GM12878 (cell line): ENCODE measurements around the gene SLC12A1. TPM values are rescaled to one million over a fixed set of nuclear protein-coding genes. Genes with fewer than 3 reads are reported as not detected.

ENCODE experiments used
- ATAC-seq: fragments of 200-7000 bp; cut with Tn5 transposase; 3 replicates; pipeline ENCODE4 v1.9.1; 2020; ENCODE audit warnings: mild to moderate bottlenecking, moderate library complexity
- BruUV-seq: library from RNA; stranded (reverse); fragments of 400-500 nt; replicated peaks from 2 replicates; lab custom pipeline; 2021; lab: Mats Ljungman, UMichigan
- CTCF ChIA-PET: fragments of 300-600 bp; sonication (Branson Sonifier 250); formaldehyde crosslinking; extraction: SDS; loops from one replicate; lab custom pipeline; 2021; ENCODE audit warnings: inconsistent platforms; lab: Yijun Ruan, JAX
- POLR2A ChIA-PET: fragments of 350-600 bp; formaldehyde crosslinking; extraction: SDS; loops from one replicate; lab custom pipeline; 2021; ENCODE audit warnings: inconsistent platforms; lab: Charles Lee
- RAD21 ChIA-PET: fragments of 300-600 bp; sonication (Branson Sonifier 250); formaldehyde crosslinking; loops from one replicate; lab custom pipeline; 2023; ENCODE audit warnings: antibody characterized with exemption; ENCODE audit not compliant: unreplicated experiment; lab: Charles Lee
- SMC1A ChIA-PET: fragments of 300-600 bp; sonication (Branson Sonifier 250); formaldehyde crosslinking; loops from one replicate; lab custom pipeline; 2023; ENCODE audit not compliant: unreplicated experiment, uncharacterized antibody; lab: Charles Lee
- DNase-seq: peaks from one replicate; pipeline ENCODE4 v3.0.0-alpha.2; 2011; ENCODE audit warnings: low read depth, low spot score
- FAIRE-seq: peaks from 3 replicates; lab custom pipeline; 2011; peaks lifted over from hg19 to GRCh38; lab: Jason Lieb, UNC
- H2AFZ ChIP-seq: 2 replicates; pipeline ENCODE4 v1.6.0; 2011; ENCODE audit warnings: low read depth, low read length, control low read depth; ENCODE audit not compliant: control insufficient read depth
- H3K27ac ChIP-seq: 2 replicates; pipeline ENCODE4 v1.5.1; 2011; ENCODE audit warnings: control low read depth; ENCODE audit not compliant: control insufficient read depth, insufficient read depth
- H3K27me3 ChIP-seq, 2 experiments: replicated peaks in 1 of 2; 2 replicates each; pipeline versions ENCODE4 v1.6.0 to v1.6.1; 2011; ENCODE audit warnings: low read length in 1 of 2; ENCODE audit not compliant: control insufficient read depth in 2 of 2, insufficient read depth in 2 of 2
- H3K36me3 ChIP-seq, 2 experiments: 2 replicates each; pipeline ENCODE4 v1.5.1; 2011; ENCODE audit warnings: low read length in 1 of 2; ENCODE audit not compliant: control insufficient read depth in 2 of 2, insufficient read depth in 2 of 2
- H3K4me1 ChIP-seq: 2 replicates; pipeline ENCODE4 v1.6.1; 2011; ENCODE audit warnings: mild to moderate bottlenecking, low read length, moderate library complexity, mixed read lengths; ENCODE audit not compliant: control insufficient read depth, insufficient read depth
- H3K4me2 ChIP-seq: 2 replicates; pipeline ENCODE4 v1.6.0; 2011; ENCODE audit warnings: control low read depth; ENCODE audit not compliant: control insufficient read depth, insufficient read depth
- H3K4me3 ChIP-seq: fragments of 200-600 bp; sonication (generic); 2 replicates; pipeline ENCODE4 v1.5.1; 2016
- H3K79me2 ChIP-seq: 2 replicates; pipeline ENCODE4 v1.6.0; 2011; ENCODE audit warnings: low read length; ENCODE audit not compliant: control insufficient read depth, insufficient read depth
- H3K9ac ChIP-seq: 2 replicates; pipeline ENCODE4 v1.8.0; 2011; ENCODE audit warnings: low read length, control low read depth, mixed read lengths; ENCODE audit not compliant: control insufficient read depth, insufficient read depth
- H3K9me3 ChIP-seq: replicated peaks from 3 replicates; pipeline ENCODE4 v1.5.1; 2011; ENCODE audit warnings: mild to moderate bottlenecking, low read length; ENCODE audit not compliant: control insufficient read depth, insufficient read depth
- H4K20me1 ChIP-seq: 2 replicates; pipeline ENCODE4 v1.6.0; 2011; ENCODE audit not compliant: control insufficient read depth, insufficient read depth
- BACH1 ChIP-seq: fragments of 450-650 bp; IDR thresholded peaks from 2 replicates; pipeline ENCODE4 v1.6.1; 2017; ENCODE audit warnings: mild to moderate bottlenecking, borderline replicate concordance
- CREM ChIP-seq: IDR thresholded peaks from 2 replicates; pipeline ENCODE4 v1.6.1; 2014; ENCODE audit warnings: antibody characterized with exemption, low read depth
- DPF2 ChIP-seq: fragments of 450-650 bp; IDR thresholded peaks from 2 replicates; pipeline ENCODE4 v1.6.1; 2017; ENCODE audit warnings: mild to moderate bottlenecking
- EP300 ChIP-seq, 2 experiments: fragments of 150-350 bp in 1 of 2; IDR thresholded peaks; 2 replicates each; pipeline ENCODE4 v1.6.1; 2011 to 2012; ENCODE audit warnings: low read depth in 2 of 2, low read length in 2 of 2, borderline replicate concordance in 1 of 2, improper control_type of control experiment in 1 of 2, inconsistent platforms in 1 of 2; ENCODE audit not compliant: control insufficient read depth in 1 of 2
- HDAC6 ChIP-seq: fragments of 200-600 bp; sonication (generic); IDR thresholded peaks from one replicate; pipeline ENCODE4 v1.8.0; 2017; ENCODE audit warnings: antibody characterized with exemption; ENCODE audit not compliant: unreplicated experiment
- KDM1A ChIP-seq: fragments of 200-600 bp; sonication (generic); IDR thresholded peaks from 2 replicates; pipeline ENCODE4 v1.6.1; 2016; ENCODE audit warnings: borderline replicate concordance
- NR2C2 ChIP-seq: IDR thresholded peaks from 2 replicates; pipeline ENCODE4 v1.6.1; 2011; ENCODE audit warnings: borderline replicate concordance, low read depth; ENCODE audit not compliant: control insufficient read depth, insufficient read length
- POLR2A ChIP-seq: IDR thresholded peaks from 2 replicates; pipeline ENCODE4 v1.6.1; 2011; ENCODE audit warnings: low read depth, mild to moderate bottlenecking, low read length
- RAD21 ChIP-seq: IDR thresholded peaks from 2 replicates; pipeline ENCODE4 v1.6.1; 2011; ENCODE audit warnings: mild to moderate bottlenecking, low read depth, low read length, moderate library complexity; ENCODE audit not compliant: insufficient read depth
- SIX5 ChIP-seq: IDR thresholded peaks from 2 replicates; pipeline ENCODE4 v1.6.1; 2011; ENCODE audit warnings: mild to moderate bottlenecking, low read depth, low read length, moderate library complexity; ENCODE audit not compliant: severe bottlenecking
- SMAD1 ChIP-seq: fragments of 450-650 bp; IDR thresholded peaks from 2 replicates; pipeline ENCODE4 v1.6.1; 2018; ENCODE audit warnings: mild to moderate bottlenecking, low read depth; ENCODE audit not compliant: partially characterized antibody
- SPI1 ChIP-seq: IDR thresholded peaks from 2 replicates; pipeline ENCODE4 v1.6.1; 2011; ENCODE audit warnings: low read depth, mild to moderate bottlenecking, low read length, moderate library complexity, borderline replicate concordance; ENCODE audit not compliant: insufficient read depth
- STAT3 ChIP-seq: IDR thresholded peaks from 2 replicates; pipeline ENCODE4 v1.6.1; 2011; ENCODE audit warnings: low read depth, low read length, improper control_type of control experiment
- TCF12 ChIP-seq: IDR thresholded peaks from 2 replicates; pipeline ENCODE4 v1.6.1; 2011; ENCODE audit warnings: low read depth, mild to moderate bottlenecking, low read length
- USF2 ChIP-seq: IDR thresholded peaks from 2 replicates; pipeline ENCODE4 v1.6.1; 2011; ENCODE audit warnings: low read depth, low read length, improper control_type of control experiment, borderline replicate concordance
- ZBTB11 ChIP-seq: fragments of 450-650 bp; formaldehyde crosslinking; IDR thresholded peaks from 2 replicates; pipeline ENCODE4 v1.5.0; 2022; ENCODE audit warnings: mild to moderate bottlenecking, missing genetic modification characterization
- ZNF384 ChIP-seq: IDR thresholded peaks from 2 replicates; pipeline ENCODE4 v1.6.1; 2012; ENCODE audit warnings: low read depth, mild to moderate bottlenecking, low read length, improper control_type of control experiment, borderline replicate concordance
- ZZZ3 ChIP-seq: IDR thresholded peaks from 2 replicates; pipeline ENCODE4 v1.6.1; 2011; ENCODE audit warnings: low read depth; ENCODE audit not compliant: control insufficient read depth, insufficient read length
- WGBS: methylation state at CpG from one replicate; pipeline ENCODE4 v1.1.6; 2016; ENCODE audit warnings: low lambda C conversion rate; ENCODE audit not compliant: insufficient replicate concordance, insufficient coverage; ENCODE audit errors: missing lambda C conversion rate; 5-methylcytosine and 5-hydroxymethylcytosine counted together
- in situ Hi-C: fragments of 300-500 bp; cut with MboI; formaldehyde crosslinking; loops from 9 replicates; pipeline ENCODE4 v1.14.3; 2018; ENCODE audit warnings: mixed read lengths
- intact Hi-C: fragments of 100-400 bp; cut with micrococcal nuclease; formaldehyde crosslinking; loops from one replicate; pipeline ENCODE4 v1.14.2; 2022; ENCODE audit not compliant: unreplicated experiment
- polyA plus RNA-seq, 11 experiments: library from polyadenylated mRNA; depleted of rRNA in 4 of 11; unstranded in 6 of 11; stranded (reverse) in 5 of 11; fragments of >200 nt; fragmentation: Nextera tagmentation in 4 of 11; fragmentation: Illumina TruSeq in 1 of 11; extraction: Ambion mirVana in 4 of 11; extraction: Trizol in 1 of 11; gene quantifications; 1 replicate in 1 of 11; 2 replicates in 10 of 11; pipeline versions ENCODE4 v1.2.1 to v1.2.3, GENCODE V29; 2011 to 2016; ENCODE audit warnings: inconsistent platforms in 2 of 11, missing spikeins in 2 of 11, low read depth in 1 of 11
- total RNA-seq, 4 experiments: library from RNA; depleted of rRNA in 3 of 4; stranded (reverse); fragments of >200 nt in 3 of 4; fragmentation: Illumina TruSeq in 1 of 4; extraction: Trizol in 1 of 4; gene quantifications; 2 replicates each; pipeline versions ENCODE4 v1.2.1 to v1.2.3, GENCODE V29; 2013 to 2021
- TF ChIP-seq, protein P1 (sequence below): fragments of 150-350 bp; IDR thresholded peaks from 2 replicates; pipeline ENCODE4 v1.6.1; 2014; ENCODE audit warnings: mild to moderate bottlenecking, low read depth, low read length

SLC12A1 gene
- total and polyA plus RNA-seq, 10 of the 15 experiments (the other 5 are each of a cell fraction or from before 2014, with no cell fraction given) = under 0.01 TPM; not detected in 9

DNA sequence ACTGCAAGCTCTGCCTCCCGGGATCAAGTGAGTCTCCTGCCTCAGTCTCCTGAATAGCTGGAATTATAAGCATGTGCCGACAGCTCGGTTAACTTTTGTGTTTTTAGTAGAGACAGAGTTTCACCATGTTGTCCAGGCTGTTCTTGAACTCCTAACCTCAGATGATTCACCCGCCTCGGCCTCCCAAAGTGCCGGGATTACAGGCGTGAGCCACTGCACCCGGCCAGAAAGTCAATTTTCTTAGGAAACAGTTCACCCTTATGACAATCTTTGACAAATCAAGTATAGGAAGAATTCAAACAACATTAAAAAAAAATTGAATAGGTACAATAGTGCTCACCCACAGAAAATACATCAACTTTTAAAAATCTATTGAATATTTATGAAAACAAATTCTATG, 101.5 kb downstream of the SLC12A1 start (continued):
- TF ChIP-seq, protein P1, sequence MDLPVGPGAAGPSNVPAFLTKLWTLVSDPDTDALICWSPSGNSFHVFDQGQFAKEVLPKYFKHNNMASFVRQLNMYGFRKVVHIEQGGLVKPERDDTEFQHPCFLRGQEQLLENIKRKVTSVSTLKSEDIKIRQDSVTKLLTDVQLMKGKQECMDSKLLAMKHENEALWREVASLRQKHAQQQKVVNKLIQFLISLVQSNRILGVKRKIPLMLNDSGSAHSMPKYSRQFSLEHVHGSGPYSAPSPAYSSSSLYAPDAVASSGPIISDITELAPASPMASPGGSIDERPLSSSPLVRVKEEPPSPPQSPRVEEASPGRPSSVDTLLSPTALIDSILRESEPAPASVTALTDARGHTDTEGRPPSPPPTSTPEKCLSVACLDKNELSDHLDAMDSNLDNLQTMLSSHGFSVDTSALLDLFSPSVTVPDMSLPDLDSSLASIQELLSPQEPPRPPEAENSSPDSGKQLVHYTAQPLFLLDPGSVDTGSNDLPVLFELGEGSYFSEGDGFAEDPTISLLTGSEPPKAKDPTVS = no peak
- TF ChIP-seq BACH1 (no peak), CREM (no peak), KDM1A (no peak), TCF12 (no peak), USF2 (no peak)

DNA sequence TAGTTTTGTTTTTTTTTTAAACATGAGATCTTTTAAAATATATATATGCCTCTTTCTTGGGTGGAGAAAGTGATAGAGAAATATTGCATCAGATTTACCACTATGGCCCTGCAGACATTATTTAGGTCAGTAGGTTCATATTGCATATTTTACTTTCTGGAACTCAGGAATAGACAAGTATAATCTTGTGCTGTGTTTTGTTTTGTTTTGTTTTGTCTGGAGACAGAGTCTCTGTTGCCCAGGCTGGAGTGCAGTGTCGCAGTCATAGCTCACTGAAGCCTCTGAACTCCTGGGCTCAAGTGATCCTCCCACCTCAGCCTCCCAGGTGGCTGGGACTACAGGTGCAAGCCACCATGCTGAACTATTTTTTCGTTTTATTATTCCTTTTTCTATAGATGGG, 103.6 kb downstream of the SLC12A1 start:
- intact Hi-C loops (no loop called here), in situ Hi-C loops (no loop called here)
- H3K4me2 ChIP-seq = no peak overlapping the region
- ChIA-PET POLR2A (no interaction called here), RAD21 (interaction anchor here (1.0 kb wide), 1 partner anchor 23 kb away, joined by 3 read pairs; no protein-coding TSS in a partner anchor), CTCF (interaction anchor here (0.8 to 2.0 kb wide), 3 partner anchors 10 to 43 kb away, joined by 3 to 8 read pairs (median 4); no protein-coding TSS in a partner anchor), SMC1A (interaction anchor here (1.3 kb wide), 1 partner anchor 23 kb away, joined by 3 read pairs; no protein-coding TSS in a partner anchor)
- H3K36me3 ChIP-seq = no peaks in the 10 kb centered on the region
- H3K79me2 ChIP-seq = no peaks in the 10 kb centered on the region
- no peak overlapping the region for H3K4me3 ChIP-seq
- H2AFZ ChIP-seq = no peak overlapping the region
- no peaks in the 10 kb centered on the region for H4K20me1 ChIP-seq
- H3K4me1 ChIP-seq = no peaks in the 10 kb centered on the region
- no peaks in the 10 kb centered on the region for H3K9me3 ChIP-seq
- ATAC-seq (no peak), DNase-seq (no peak), FAIRE-seq (no peak)
- no peaks in the 10 kb centered on the region for H3K27me3 ChIP-seq
- H3K27ac ChIP-seq = no peak overlapping the region
- 36% methylated on average over 2 of the region's 2 CpGs for WGBS
- BruUV-seq = no TSS peak
- H3K9ac ChIP-seq = no peak overlapping the region
- TF ChIP-seq POLR2A = no peak
- TF ChIP-seq HDAC6 = no peak
- TF ChIP-seq SIX5 = no peak
- no peak for TF ChIP-seq STAT3
- no peak for TF ChIP-seq SPI1
- TF ChIP-seq NR2C2 = no peak
- no peak for TF ChIP-seq ZZZ3
- TF ChIP-seq EP300 (IDR thresholded peaks at IDR 0.05; ENCODE audit: borderline replicate concordance in 1 of 2, control insufficient read depth in 1 of 2, low read depth in 2 of 2, low read length in 2 of 2) = no peak
- no peak for TF ChIP-seq SMAD1
- TF ChIP-seq ZNF384 = no peak
- TF ChIP-seq ZBTB11 (CRISPR knock-in tag) = no peak
- TF ChIP-seq DPF2 = no peak
- no peak for TF ChIP-seq RAD21
